Measurements from ENCODE around the gene RTCA.
"Not testable (repeated sequence)": the region's sequence is repeated elsewhere in the genome, so short reads cannot be mapped to it uniquely, and the experiment has no call there.

Gene RTCA

GRCh38 chr1:100261686-100262085, 4.3 kb upstream of the RTCA start:
- no peak for DNase-seq

- not testable (repeated sequence) for DNase-seq
Observed at GRCh38 chr1:100264081-100264480, 1.9 kb upstream of the RTCA start.

- no peak for DNase-seq
Observed at GRCh38 chr1:100265562-100265930, 470 bp upstream of the RTCA start.

DNA sequence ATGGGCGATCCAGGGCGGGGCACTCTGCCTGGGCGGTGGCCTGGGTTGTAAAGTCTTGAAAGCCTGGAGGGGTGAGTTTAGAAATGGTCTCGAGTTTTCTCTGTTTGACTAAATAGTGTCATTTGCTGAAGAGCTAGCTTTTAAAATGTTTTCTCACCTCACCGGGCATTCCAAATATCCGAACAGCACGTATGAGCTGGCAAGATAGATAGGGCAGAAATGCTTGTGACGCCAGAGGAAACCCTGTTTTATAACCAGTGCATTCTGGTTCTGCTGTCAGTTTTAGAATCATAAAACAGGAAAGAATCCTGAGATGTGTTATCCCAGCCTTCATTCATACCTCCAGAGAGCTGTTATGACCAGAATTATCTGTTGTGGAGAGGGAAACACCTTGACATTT, 725 bp downstream of the RTCA start:
- DNase-seq, result peak in 1 of 5 donors; percentile 10

- no peak for DNase-seq
Observed at GRCh38 chr1:100267284-100267683, 1.3 kb downstream of the RTCA start.

DNA sequence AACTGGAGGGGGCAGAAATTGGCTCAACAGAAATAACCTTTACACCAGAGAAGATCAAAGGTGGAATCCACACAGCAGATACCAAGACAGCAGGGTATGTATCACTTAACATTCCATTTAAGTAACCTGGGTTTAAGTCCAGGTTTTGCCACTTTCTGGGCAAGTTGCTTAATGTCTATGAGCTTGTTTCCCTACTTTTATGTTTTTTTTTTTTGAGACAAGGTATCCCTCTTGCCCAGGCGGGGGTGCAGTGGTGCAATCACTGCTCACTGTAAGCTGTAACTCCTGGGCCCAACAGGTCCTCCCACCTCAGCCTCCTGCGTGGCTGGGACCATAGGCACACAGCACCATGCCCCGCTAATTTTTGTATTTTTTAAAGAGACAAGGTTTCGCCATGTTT, 2.2 kb downstream of the RTCA start:
- DNase-seq, result no peak

DNA sequence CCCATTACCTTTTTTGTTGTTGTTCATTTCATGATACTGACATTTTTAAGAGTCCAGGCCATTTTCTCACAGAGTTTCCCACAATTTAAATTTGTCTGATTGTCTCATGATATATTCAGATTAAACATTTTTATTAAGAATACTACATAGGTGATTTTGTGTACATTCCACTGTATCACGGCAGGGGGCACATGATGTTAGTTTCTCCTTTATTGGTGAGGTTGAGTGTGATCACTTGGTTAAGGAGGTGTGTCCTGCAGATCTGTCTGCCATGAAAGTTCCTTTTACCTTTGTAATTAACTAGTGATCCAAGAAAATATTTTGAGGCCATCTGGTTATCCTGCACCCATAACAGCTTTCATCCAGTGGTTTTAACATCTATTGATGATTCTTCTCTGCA, 11.8 kb downstream of the RTCA start:
- DNase-seq, result peak in 3 of 5 donors; percentile 19 to 21 (median 20)

DNA sequence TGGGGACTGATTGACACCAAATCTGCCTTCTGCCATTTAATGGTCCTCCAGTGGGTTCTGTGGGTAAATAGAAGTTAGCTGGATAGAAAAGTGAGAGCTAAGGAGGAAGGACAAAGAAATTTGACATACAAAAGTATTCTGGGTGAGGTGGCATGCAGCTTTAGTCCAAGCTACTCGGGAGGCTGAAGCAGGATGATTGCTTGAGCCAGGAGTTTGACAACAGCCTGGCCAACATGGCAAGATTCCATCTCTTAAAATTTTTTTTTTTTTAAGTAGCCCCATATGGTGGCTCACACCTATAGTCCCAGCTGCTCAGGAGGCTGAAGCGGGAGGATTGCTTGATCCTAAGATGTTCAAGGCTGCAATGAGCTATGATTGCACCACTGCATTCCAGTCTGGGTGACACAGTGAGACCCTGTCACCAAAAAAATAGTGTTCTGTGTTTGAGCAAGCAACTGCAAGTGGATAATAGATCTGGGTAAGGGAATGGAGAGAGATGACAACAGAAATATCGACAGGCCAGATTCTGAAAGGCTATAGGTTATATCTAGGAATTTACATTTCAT, 13.4 kb downstream of the RTCA start:
- DNase-seq, result no peak

- no peak for DNase-seq
Observed at GRCh38 chr1:100279954-100280682, 14.1 kb downstream of the RTCA start.

- DNase-seq, result no peak
Observed at GRCh38 chr1:100284591-100284990, 18.6 kb downstream of the RTCA start.

DNA sequence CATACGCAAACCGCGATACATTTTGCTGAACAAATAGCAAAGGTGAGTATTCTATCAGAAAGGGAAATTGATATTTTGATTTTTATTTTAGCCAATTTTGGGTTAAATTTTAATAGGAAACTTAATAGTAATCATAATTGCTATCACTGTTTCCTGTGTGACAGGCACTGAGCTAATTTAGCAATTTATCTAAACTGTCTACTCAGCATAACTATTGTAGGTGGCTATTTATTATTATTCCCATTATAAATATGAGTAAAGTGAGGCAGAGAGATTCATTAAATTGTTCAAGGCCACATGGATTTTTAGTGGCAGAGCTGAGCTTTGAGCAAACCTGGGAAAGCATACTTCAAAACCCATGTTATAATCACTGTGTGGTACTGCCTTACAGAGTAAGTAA, 21.1 kb downstream of the RTCA start:
- DNase-seq, result no peak

DNA sequence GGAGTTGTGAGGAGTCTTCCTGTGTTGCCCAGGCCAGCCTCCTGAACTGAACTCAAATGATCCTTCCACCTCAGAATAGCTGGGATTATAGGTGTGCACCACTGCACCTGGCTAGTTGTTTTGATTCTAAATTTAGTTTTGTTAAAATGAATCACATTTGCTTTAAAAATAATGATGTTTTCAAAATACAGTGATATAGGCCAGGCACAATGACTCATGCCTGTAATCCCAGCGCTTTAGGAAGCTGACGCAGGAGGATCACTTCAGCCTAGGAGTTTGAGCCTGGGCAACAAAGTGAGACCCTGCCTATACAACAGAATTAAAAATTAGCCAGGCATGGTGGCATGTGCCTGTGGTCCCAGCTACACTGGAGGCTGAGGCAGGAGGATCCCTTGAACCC, 24.3 kb downstream of the RTCA start:
- DNase-seq, result no peak

- no peak for DNase-seq
Observed at GRCh38 chr1:100292711-100293110, 26.7 kb downstream of the RTCA start.

GRCh38 chr1:100296140-100296539, 30.1 kb downstream of the RTCA start:
- DNase-seq, result no peak

- not testable (repeated sequence) for DNase-seq
Observed at GRCh38 chr1:100296997-100297396, 31.0 kb downstream of the RTCA start.

DNA sequence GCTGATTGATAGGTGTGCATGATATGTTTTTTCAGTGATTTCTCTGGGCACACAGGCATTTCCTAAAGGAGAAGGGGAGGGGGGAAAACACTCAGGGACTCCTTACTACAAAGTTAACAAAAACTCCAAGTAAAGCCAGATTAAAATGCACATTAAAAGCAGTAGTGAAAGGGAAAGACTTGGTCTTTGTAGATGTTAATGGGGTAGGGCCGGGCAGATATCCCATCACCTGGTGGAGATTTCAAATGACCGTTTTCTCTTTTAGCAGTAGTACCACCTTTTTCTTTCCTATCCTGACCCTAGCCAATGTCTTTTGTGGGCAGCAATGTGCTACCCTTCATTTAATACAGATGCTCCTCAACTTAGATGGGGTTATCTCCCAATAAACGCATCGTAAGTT, 32.5 kb downstream of the RTCA start:
- no peak for DNase-seq

- DNase-seq, result peak in 1 of 5 donors; percentile 40
Observed at GRCh38 chr1:100299521-100300222, 33.7 kb downstream of the RTCA start.

- no peak for DNase-seq
Observed at GRCh38 chr1:100300691-100301090, 34.7 kb downstream of the RTCA start.

DNA sequence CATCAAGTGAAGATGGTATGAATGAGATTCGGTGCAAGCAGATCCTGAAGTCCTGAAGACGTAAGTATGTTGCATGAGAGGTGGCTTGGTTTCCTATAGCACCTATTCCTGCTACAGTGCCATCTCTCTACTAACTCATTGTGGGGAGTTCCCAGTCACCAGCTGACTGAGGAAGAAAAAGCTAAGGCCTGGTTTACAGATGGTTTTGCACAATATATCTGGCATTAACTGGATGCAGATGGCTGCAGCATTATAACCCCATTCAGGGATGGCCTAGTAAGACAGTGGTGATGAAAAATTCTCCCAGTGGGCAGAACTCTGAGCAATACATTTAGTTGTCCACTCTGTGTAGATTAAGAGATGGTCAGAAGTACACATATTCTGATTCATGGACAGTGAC, 36.7 kb downstream of the RTCA start:
- DNase-seq, result no peak

DNA sequence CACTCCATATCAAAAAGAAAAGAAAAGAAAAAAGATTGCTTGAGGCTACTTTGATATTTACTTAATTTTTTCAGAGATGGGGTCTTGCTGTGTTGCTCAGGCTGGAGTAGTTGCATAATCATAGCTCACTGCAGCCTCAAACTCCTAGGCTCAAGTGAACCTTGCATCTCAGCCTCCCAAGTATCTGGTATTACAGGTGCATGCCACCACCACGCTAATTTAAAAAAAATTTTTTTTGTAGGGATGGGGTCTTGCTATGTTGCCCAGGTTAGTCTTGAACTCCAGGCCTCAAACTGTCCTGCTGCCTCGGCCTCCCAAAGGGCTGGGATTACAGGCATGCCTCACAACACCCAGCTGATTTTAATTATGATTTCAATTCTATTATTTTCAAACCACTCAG, 38.2 kb downstream of the RTCA start:
- no peak for DNase-seq

- no peak for DNase-seq
Observed at GRCh38 chr1:100304921-100305320, 38.9 kb downstream of the RTCA start.

DNA sequence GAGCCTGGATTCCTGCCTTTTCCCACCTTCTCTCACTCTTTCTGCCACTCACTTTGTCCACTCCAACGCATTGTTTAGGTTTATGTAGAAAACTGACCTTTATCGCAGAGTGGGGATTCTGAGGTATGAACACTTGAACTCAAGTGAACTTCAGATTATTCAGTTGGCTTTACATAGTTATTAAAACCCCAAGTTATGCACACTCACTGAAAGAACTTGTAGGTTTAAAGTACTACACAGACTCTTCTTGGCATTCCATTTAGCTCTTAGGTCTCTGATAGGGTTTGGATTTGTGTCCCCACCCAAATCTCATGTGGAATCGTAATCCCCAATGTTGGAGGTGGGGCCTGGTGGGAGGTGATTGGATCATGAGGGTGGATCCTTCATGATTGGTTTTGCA, 39.9 kb downstream of the RTCA start:
- DNase-seq, result no peak

- peak in 1 of 5 donors; percentile 65 for DNase-seq
Observed at GRCh38 chr1:100306735-100307313, 40.8 kb downstream of the RTCA start.

GRCh38 chr1:100308777-100309176, 42.8 kb downstream of the RTCA start:
- DNase-seq, result peak in 1 of 5 donors; percentile 61
